ENCODE measurements around the gene ATM.

ATM gene, protein sequence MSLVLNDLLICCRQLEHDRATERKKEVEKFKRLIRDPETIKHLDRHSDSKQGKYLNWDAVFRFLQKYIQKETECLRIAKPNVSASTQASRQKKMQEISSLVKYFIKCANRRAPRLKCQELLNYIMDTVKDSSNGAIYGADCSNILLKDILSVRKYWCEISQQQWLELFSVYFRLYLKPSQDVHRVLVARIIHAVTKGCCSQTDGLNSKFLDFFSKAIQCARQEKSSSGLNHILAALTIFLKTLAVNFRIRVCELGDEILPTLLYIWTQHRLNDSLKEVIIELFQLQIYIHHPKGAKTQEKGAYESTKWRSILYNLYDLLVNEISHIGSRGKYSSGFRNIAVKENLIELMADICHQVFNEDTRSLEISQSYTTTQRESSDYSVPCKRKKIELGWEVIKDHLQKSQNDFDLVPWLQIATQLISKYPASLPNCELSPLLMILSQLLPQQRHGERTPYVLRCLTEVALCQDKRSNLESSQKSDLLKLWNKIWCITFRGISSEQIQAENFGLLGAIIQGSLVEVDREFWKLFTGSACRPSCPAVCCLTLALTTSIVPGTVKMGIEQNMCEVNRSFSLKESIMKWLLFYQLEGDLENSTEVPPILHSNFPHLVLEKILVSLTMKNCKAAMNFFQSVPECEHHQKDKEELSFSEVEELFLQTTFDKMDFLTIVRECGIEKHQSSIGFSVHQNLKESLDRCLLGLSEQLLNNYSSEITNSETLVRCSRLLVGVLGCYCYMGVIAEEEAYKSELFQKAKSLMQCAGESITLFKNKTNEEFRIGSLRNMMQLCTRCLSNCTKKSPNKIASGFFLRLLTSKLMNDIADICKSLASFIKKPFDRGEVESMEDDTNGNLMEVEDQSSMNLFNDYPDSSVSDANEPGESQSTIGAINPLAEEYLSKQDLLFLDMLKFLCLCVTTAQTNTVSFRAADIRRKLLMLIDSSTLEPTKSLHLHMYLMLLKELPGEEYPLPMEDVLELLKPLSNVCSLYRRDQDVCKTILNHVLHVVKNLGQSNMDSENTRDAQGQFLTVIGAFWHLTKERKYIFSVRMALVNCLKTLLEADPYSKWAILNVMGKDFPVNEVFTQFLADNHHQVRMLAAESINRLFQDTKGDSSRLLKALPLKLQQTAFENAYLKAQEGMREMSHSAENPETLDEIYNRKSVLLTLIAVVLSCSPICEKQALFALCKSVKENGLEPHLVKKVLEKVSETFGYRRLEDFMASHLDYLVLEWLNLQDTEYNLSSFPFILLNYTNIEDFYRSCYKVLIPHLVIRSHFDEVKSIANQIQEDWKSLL (N-terminal part only)

DNA sequence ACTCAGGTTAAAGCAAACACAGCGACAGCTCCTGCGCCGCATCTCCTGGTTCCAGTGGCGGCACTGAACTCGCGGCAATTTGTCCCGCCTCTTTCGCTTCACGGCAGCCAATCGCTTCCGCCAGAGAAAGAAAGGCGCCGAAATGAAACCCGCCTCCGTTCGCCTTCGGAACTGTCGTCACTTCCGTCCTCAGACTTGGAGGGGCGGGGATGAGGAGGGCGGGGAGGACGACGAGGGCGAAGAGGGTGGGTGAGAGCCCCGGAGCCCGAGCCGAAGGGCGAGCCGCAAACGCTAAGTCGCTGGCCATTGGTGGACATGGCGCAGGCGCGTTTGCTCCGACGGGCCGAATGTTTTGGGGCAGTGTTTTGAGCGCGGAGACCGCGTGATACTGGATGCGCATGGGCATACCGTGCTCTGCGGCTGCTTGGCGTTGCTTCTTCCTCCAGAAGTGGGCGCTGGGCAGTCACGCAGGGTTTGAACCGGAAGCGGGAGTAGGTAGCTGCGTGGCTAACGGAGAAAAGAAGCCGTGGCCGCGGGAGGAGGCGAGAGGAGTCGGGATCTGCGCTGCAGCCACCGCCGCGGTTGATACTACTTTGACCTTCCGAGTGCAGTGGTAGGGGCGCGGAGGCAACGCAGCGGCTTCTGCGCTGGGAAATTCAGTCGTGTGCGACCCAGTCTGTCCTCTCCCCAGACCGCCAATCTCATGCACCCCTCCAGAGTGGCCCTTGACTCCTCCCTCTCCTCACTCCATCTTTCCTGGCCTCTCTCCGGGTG, at the start of gene ATM, which contains the start of gene NPAT:
Gene ATM, plus strand, starts transcription at position 494 of the 774 bp plus-strand sequence. CDS start 4,558 bp downstream, outside the sequence.
Gene NPAT, minus strand, starts transcription at position 65 of the 774 bp plus-strand sequence. CDS start 102 bp downstream, outside the sequence.
- DNase-seq (ENCODE audit: low spot score), result peak; percentile 89

DNA sequence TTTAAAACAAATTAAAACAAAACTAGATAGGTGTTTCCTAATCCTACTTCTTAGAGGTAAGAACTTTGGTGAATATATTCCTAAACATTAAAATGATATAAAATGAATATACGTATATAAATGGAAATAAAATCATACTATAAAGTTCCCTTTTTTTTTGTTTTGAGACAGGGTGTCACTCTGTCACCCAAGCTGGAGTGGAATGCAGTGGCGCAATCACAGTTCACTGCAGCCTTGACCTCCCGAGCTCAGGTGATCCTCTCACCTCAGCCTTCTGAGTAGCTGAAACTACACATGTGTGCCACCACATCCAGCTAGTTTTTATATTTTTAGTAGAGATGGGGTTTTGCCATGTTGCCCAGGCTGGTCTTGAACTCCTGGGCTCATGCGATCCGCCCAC, 45.3 kb upstream of the ATM start:
- DNase-seq (ENCODE audit: low spot score), result no peak

DNA sequence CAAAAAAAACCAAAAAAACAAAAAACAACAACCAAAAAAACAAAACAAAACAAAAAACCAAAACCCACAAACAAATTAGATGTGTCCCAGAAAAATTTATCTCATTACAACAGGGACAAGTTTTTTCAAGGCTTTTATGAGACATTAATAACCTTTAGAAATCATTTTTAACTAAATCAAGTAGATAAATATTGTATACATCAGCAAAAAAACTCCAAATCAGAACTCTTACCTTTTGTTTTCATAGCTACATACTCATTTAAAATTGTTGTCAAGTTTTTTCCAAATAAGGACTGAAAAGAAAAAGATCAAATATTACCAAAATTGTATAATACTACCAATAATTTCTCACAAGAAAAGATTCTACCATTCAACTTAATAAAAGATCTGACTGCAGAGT, 29.1 kb upstream of the ATM start:
- DNase-seq (ENCODE audit: low spot score), result no peak

DNA sequence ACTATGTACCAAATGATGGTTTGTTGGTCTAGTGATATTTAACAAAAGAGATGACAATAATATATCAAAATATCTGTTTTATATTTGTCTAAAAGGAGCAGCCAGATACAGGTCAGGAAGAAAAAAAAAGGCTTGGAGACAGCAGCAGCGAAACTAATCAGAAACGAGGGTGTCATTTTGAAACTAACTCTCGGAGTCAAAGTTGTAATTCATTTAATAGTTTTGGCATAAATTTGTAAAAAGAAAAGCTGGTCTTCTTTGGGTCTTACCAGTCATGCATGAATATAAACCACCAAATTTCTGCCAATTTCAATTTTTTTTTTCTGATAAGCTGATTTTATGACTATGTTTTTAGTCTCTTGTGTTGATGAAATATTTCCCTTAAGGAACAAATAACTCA, 26.0 kb upstream of the ATM start:
- no peak for DNase-seq (ENCODE audit: low spot score)

DNA sequence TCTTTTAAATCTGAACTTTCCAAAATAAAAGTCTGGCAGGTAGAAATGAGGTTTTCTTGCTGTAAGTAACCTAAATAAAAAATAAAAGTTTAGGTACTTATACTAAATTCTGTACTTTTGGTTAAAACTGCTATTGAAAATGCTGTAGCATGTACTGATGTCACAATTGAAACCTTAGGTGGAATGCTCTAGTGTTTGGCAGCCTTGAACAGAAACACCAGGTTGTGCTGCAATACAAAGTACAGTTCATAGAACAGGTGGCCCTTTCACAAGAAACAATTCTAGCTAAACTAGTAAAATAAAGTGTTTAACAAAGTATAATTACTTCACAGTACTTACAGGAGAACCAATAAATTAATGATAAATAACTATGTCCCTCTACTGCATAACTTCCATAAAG, 25.5 kb upstream of the ATM start:
- no peak for DNase-seq (ENCODE audit: low spot score)

DNA sequence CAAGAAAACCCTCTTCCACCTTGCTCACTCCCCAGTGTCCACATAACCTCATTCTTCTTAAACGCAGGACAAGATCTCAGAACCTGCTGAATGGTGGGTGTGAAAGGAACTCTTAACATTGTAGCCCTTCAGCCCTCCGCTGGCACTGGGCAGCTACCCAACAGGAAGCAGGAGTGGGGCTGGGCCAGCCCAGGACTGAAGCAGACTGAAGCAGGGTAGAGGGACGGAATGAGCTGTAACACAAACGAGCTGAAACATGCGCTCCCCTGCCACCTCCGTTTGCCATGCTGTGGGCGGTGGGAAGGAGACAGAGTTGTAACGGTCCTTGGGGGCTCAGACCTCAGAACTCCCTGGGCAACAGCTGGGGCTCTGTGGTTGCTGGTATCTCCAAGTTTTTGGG, 24.0 kb upstream of the ATM start:
- peak; percentile 53 for DNase-seq (ENCODE audit: low spot score)

DNA sequence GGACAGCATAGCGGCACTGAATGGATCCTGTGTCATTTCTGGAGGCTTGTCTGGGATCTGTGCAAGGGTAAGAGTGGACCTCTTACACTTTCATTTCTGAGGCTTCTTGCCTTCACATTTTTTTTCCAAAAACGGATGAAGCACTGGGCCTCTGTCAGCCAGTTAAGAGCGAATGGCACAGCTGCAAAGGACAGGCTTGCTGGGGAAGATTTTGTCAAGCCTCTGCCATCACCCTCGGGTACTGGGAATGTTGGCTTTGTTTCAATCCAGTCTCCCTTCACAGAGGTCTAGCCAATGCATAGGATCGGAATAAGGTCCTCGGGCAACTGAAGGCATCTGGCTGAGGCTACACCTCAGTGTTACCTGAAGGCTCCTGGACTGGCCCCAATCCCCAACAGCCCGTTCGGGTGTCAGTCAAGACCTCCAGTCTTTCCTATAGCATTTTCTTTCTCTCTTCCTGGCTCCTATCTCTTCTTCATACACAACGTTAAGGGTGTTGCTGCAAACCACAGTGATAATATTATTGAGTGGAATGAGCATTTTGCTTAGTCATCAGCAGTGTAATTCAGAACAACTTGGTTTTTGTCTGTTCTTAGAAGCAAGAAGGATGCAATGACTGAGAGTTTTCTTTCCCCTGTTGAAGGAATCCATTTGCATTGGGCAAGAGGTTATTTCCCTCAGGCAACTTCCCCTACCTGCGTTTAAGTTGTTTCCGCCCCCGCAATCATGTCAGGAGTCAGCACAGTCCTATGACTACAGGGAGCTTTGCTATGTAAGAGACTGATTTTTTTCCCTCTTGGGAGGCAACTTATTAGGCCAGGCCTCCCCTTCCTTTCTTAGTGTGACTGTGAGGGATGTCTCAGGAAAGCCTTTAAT, 23.2 kb upstream of the ATM start:
- DNase-seq (ENCODE audit: low spot score), result peak; percentile 92

DNA sequence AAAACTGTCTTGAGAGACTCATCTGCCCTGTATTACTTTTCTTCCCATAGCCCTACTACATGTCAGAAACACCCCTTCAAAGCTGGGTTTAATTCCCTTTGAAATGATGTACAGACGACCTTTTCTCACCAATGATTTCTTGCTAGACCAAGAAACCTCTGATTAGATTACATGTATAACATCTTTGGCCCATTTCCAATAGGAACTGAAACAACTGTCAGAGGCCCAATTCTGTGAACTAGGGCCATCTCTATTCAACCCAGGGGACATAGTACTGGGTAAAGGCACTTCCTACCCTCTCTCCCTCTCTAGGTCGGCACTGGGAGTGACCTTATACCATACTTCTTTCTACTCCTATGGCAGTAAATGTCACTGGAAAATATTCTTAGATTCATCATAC, 19.8 kb upstream of the ATM start:
- no peak for DNase-seq (ENCODE audit: low spot score)

DNA sequence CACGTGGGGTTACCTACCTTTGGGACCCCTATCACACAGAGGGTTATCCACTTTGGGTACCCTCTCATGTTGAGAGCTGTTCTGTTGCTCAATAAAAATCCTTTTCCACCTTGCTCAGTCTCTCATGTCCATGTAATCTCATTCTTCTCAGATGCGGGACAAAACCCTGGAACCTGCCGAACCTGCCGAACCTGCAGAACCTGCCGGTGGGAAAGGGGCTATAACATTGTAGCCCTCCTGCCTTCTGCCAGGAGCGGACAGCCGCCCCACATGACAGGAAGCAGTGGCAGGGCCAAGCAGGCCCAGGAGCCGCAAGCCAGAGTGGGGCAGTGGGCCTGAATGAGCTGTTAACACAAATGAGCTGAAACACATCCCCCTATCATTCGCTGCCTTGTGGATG, 18.5 kb upstream of the ATM start:
- no peak for DNase-seq (ENCODE audit: low spot score)

DNA sequence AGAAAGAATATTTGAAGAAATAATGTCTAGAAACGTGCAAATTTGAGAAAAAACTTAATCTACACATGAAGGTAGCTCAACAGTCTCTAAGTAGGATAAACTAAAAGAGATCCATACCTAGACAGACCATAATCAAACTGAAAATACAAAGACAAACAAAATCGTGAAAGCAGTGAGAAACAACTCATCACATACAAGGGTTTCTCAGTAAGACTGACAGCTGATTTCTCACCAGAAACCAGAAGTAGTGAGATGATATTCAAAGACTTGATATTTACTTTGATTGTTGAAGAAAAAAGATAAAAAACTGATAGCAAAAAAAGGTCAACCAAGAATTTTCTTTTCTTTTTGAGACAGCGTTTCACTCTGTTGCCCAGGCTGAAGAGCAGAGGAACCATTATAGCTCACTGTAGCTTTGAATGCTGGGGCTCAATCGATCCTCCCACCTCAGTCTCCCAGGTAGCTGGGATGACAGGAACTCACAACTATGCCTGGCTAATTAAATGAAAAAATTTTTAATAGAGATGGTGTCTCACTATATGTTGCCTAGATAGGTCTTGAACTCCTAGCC, 17.9 kb upstream of the ATM start:
- DNase-seq (ENCODE audit: low spot score), result no peak

DNA sequence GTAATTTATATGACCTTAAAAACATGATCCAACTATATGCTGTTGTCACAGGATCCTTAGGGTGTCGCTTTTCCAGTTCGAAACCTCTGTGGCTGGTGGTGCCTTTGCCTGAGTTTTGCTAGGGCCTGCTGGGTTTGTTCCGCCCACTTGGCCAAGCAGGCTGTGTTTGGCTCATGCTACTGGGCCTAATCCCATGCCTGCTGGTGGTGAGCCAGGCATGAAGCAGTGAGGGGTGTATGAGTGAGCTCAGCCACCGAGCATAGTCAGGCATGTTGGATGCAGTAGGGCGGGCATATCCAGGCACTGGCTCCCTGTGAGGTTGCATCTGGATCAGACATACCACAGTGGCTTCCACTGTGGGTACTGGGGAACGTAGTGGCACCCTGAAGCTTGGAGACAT, 16.7 kb upstream of the ATM start:
- DNase-seq (ENCODE audit: low spot score), result no peak

DNA sequence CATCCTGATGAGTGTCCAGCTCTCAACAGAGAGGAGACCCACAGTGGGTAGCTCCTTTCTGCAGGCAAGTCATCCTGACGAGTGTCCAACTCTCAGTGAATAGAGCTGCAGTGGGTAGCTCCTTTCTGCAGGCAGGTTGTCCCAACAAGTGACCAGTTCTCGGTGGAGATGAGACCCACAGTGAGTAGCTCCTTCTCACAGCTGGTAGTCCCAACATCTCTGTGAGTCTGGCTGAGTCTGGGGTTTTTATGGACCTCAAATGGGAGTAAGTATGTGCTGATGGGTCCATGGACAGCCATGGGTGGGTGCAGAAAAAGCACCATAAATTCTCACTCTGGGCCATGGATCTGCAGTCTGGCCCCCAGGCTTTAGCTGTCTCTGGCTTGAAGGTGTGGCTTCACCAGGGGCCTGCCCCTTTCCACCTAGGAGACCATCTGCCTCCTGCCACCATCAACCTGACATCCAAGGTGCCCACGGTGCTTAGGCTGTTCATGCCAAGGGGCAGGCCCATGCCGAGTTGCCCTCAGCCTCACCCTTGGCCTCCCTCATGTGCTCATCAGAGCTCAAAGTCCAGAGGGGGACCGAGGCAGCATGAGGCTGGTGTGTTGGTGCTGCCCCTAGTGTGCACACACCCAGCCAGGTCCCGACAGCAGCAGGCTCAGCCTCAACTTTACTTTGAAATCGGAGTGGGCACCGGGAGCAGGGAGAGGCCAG, 15.7 kb upstream of the ATM start:
- DNase-seq (ENCODE audit: low spot score), result no peak

DNA sequence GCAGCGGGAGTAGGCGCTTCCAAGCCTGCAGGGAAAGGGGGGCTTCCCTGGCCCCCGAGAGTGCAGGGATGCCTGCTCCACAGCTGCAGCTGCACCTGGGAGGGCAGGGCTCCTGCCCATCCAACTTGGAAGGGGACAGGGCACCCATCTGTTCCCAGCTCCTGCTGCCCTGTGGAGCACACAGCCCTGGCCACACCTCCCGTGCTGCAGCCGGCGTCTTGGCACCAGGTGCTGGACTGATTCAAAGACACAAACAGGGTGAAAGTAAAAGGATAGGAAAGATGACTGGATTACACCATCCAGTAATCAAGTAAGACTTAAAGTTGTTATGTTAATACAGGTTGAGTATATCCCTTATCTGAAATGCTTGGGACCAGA, 15.2 kb upstream of the ATM start:
- DNase-seq (ENCODE audit: low spot score), result no peak

DNA sequence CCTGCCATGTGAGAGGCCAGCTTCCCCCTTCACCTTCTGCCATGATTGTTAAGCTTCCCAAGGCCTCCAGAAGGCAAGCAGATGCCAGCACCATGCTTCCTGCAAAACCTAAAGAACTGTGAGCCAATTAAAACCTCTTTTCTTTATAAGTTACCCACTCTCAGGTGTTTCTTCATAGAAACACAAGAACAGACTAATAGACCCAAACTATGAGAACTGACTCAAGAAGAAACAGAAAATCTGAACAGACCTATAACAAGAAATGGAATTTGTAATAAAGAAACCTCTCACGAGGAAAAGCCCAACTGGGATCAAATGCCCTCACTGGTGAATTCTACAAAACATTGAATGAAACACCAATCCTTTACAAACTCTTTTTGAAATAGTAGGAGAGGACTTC, 12.4 kb upstream of the ATM start:
- DNase-seq (ENCODE audit: low spot score), result no peak

DNA sequence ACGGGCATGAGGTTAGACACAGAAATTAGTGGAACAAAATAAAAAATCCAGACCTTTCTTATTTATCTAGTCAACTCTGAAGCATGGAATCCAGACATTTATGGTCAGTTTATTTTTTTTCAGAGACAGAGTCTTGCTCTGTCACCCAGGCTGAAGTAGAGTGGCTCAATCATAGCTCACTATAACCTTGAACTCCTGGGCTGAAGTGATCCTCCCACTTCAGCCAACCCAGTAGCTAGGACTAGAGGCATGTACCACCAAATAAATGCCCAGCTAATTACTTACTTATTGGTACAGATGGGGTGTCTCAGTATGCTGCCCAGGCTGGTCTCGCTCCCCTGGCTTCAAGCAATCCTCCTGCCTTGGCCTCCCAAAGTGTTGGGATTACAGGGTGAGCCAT, 9.1 kb upstream of the ATM start:
- no peak for DNase-seq (ENCODE audit: low spot score)

DNA sequence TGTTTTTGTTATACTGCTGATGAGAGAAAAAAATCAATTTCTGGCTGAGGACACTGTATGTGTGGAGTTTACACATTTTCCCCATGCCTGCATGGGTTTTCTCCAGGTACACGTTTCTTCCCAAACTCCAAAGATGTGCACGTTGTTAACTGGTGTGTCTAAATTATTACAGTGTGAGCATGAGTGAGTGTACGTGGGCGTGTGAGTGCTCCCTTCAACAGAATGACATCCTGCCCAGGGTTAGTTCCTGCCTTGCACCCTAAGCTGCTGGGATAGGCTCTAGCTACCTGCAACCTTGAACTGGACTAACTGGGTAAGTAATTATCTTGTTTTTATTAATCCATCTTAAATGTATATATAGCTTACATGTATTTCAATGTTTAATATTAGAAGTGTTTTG, 5.9 kb upstream of the ATM start:
- no peak for DNase-seq (ENCODE audit: low spot score)

DNA sequence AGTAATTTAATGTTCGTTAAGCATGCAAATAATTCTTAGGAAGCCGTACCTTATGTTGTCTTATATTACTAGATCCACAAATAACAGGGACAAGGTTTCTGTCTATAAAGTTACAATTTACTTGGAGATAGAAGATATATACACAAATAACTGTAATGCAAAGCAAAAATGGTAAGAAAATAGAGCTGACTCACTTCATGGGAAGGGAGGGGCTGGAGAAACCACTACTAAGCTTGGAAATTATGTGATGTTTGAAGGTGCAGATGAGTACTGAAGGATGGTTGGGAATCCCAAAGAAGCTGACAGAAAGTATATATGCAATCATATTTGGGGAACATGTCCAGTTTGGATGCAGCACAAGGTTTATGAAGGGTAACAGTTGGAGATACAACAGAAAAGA, 4.4 kb upstream of the ATM start:
- no peak for DNase-seq (ENCODE audit: low spot score)

DNA sequence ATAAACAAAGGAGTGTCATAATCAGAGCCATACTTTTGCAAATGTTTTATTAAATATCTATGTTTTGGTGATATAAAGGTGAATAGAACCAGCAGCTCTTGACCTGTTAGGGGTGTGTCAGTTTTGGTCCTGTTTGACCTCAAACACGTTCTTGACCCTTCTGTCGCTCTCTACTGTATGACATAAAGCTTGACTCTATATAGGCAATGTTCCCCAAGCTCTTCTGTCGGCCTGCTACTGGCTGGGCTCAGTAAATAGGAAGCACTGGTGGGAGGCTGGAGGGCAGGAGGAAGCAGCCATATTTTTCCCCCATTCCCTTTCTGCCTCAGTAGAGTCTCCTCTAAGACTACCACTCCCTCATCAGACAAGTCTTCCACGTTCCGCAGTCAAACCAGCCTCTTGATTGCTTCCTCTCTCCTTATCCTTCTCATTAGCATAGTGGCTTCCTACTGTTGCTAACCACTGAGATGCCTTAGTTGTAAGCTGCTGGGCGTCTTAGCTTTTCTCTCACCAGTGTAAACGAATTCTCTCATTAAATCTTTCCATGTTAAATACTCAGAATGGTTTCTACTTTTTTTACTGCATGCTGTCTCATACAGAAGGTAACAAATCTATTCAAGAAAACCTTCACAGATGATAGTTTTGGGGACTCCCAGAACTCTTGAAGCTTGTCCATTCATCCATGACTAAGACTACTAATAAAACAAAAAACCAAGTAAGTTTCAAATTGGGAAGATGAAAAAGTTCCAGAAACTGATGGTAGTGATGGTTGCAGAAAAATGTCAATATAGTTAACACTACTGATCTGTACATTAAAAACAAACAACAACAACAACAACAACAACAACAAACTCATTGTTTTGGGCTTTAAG, 3.7 kb upstream of the ATM start:
- no peak for DNase-seq (ENCODE audit: low spot score)

Data from COLO829 (cell line).